GM18511 (cell line): ENCODE data around the gene CNTN3.

Experiments used
- ATAC-seq: cut with Tn5 transposase; IDR thresholded peaks from one replicate; pipeline ENCODE4 v1.9.1; 2021; ENCODE audit warnings: mild to moderate bottlenecking, moderate library complexity; ENCODE audit not compliant: unreplicated experiment

Gene CNTN3

DNA sequence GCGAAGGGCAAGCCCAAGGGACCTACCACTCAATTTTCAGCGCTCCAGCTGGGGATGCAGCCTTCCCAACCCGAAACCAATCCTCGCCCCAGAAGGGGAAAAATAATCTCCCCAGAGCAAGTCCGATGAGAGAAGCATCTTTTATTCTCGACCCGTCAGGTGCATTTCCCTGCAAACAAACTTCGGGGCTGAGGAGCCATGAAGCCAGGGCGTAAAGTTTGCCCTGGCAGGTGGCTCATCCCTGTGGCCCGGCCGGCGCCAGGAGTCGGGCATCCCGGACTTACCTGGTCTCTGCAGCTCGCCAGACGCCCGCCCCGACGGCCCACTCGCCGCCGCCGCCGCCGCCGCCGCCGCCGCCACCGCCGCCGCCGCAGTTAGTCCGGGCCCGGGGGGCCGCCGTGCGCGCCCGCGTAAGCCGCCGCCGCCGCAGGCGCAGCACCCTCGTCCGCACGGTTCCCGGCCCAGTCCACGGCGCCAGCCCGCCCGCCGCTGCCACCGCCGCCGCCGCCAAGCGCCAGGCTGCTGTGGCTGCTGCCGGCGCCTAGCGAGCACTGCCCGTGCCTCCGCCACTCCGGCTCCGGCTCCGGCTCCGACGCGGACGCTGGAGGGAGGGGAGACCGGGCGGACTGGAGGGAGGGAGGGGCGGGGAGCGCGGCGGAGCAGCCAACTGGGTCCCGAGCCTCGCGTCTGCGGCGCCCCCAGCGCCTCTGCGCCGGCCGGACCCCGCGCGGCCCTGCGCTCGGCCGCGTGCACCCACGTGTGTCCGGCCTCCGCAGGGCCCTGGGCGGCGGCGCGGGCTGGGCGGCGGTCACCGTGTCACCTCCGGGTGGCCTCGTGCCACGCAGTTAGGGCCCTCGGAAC is at the start of gene CNTN3:
TSS of gene CNTN3 (minus strand) at position 553 of the 861 bp plus-strand sequence. CDS start 93,547 bp downstream, outside the sequence.
- ATAC-seq: no peak

- ATAC-seq: no peak
Measured at GRCh38 chr3:74663178-74663577, 48.7 kb upstream of the CNTN3 start.

DNA sequence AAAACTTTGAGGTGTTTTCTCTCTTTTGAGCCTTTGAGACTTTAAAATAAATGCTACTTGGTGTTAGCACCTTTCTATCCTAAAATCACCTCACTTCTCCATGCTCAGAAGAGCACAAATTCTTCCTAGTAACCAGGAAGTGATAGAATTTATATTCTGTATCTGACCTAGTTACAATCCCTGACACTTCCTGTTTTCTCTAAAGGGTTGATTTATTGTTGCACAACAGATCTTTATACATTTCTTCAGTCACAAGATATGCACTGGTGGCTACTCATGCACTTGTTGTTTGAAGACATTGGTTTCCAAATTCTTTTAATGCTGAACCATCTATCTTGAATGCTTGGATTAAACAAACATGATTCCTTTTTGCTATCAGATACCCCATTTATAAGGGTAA is 47.2 kb upstream of the CNTN3 start:
- ATAC-seq: no peak

- ATAC-seq: no peak
Measured at GRCh38 chr3:74651885-74652284, 37.4 kb upstream of the CNTN3 start.

DNA sequence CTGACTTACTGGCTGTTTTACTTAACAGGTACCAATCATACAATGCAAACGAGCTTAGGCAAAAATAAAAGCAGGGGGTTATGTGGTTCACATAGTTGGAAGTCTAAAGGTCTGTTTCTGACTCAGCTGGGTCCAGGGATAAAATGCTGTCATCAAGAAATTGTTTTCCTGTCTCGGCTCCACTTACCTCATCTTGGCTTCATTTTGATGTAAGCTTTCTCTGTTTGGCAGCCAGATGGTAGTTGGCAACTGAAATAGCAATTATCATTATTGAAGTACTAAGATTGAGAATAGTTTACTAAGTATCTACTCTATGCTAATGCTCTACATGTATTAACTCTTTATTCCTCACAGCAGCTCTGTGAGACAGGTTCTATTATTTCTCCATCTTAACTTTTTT is 36.8 kb upstream of the CNTN3 start:
- no peak for ATAC-seq

- ATAC-seq: no peak
Measured at GRCh38 chr3:74648107-74648506, 33.6 kb upstream of the CNTN3 start.

DNA sequence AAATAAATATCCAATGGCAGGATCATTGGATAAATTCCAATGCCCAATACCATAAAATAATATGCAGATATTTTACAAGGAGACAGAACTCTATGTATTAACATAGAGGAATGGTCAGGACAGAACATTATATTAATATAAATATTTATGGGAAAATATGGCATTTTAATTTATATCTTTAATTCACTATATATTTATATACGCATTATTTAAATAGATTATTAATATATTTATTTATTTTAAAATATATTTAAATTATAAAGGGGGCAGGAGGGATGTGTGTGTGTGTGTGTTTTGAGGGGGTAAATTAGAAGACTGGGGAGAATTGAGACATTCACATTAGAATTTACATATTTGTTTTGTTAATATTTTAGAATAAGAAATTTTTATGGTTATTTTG is 31.6 kb upstream of the CNTN3 start:
- ATAC-seq: no peak

DNA sequence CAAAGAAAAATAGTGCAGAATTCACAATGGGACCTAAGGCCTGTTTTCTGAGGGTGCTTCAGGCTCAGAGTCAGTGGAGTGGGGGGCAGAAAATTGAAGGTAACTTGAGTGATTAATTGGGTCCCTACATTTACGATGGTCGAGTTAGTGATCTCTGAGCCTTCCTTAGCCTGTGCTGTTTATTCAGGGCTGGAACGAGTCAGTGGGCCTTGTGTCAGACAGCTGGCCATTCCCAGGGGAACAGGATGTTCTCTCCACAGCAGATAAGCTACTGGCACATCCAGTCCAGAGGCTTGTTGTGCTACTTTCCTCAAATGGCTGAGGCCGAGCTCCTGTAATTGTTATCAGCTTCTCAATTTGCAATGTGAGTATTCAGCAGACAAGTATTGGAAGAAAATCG is 29.2 kb upstream of the CNTN3 start:
- no peak for ATAC-seq

GRCh38 chr3:74642876-74643275 is 28.4 kb upstream of the CNTN3 start:
- ATAC-seq: no peak

GRCh38 chr3:74640211-74640610 is 25.8 kb upstream of the CNTN3 start:
- no peak for ATAC-seq

DNA sequence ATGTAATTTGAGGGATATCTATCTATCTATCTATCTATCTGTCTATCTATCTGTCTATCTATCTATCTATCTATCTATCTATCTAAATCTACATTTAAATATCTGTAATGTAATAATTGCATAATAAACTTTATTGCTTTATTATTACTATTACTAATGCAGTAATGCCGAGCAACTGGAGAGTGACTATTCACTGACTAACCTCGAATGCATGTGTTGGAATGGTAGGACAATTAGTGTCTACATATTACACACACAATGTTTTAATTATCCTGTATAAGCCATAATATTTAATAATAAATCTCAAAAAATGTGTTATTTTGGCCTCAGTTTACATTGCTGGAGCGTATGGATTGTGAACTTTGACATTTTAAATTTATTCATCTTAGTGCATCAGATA is 25.2 kb upstream of the CNTN3 start:
- ATAC-seq: no peak

DNA sequence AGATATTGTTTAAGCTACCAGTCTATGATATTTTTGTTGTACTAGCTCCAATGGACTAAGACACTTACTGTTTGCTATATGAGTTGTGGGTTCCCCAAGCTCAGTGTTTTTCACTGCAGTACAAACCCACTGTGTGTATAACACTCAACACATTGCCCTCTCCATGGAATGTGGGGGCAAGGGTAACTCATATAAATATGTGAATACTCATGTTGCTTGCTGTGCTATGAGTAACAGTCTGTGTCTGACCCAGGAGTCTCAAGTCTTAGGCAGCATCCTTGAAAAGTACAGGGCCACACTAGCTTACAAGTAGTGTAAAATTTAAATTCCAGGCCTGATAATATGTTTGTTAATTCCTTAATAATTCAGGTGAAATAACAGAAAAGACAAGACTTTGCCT is 22.5 kb upstream of the CNTN3 start:
- ATAC-seq: no peak

DNA sequence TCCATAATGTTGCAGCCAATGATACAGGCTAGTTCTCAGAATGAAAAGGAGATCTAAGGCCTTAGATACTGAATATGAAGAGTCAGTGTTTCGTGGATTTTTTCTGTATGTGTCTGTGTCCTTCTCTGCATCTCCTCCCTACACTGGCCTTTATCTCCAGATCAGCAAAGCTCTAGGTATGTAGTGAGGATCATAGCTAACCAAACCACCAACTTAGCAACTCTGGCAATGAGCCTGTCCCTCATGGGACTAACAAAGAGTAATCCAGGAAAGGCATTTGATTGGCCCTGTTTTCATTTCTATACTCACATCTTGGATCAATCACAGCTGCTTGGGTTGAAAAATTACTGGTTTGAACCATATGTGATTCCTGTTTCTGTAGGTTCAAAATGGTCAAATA is 18.6 kb upstream of the CNTN3 start:
- no peak for ATAC-seq

DNA sequence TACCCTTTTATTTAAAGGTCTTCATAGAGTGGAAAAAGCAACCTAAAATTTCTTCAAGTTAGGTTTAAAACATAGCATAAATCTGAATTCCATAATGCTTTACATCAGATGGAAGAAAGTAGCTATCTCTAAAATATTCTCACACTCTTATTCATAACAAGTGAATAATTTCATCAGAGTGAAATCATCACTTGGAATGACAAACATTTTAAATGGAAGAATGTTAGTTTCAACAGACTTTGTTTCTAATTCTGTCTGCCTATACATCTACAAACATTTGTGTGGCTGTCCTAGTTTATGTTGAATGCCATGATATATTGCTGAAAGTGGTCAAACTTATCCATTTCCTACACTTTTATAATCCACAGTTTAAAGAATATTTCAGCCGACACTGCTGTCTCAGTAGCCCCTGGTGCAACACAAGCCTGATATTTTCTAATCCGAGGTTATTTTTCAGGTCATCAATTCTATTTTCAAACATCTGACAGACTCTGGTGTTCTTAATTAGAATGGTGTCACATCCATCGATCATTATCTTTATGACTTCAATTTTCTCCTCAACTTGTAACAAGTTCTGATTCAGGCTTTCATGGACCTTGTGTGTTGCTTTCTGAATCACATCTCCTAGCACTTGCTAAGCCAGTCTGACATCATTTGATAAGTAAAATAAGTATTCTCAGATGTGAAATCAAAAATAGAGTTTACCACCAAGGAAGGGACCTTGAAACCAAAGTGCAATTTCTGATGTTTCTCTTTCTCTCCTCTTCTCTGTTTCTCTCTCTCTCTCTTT is 17.1 kb upstream of the CNTN3 start:
- ATAC-seq: no peak

- no peak for ATAC-seq
Measured at GRCh38 chr3:74630602-74631001, 16.1 kb upstream of the CNTN3 start.

DNA sequence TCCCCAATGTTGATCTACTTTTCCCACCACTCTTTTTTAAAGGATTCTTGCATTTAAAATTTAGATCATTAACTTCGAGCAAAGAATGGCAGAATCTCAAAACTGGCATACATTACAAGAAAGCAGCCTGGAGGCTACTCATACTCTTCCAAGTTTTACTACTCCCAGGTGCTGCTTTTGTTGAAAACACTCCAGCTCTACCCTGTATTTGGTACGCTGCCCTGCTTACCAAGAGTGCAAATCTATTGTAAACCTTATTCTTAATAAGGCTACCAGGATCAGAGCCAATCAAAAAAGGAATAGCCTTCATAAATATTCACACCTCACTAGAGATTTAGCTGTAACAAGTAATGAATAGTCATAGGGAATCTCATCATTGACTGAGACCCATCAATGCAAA is 11.6 kb upstream of the CNTN3 start:
- no peak for ATAC-seq

GRCh38 chr3:74624301-74624700 is 9.8 kb upstream of the CNTN3 start:
- no peak for ATAC-seq

GRCh38 chr3:74623261-74623836 is 8.9 kb upstream of the CNTN3 start:
- no peak for ATAC-seq

GRCh38 chr3:74621581-74621980 is 7.1 kb upstream of the CNTN3 start:
- no peak for ATAC-seq

- ATAC-seq: no peak
Measured at GRCh38 chr3:74617776-74618175, 3.3 kb upstream of the CNTN3 start.

DNA sequence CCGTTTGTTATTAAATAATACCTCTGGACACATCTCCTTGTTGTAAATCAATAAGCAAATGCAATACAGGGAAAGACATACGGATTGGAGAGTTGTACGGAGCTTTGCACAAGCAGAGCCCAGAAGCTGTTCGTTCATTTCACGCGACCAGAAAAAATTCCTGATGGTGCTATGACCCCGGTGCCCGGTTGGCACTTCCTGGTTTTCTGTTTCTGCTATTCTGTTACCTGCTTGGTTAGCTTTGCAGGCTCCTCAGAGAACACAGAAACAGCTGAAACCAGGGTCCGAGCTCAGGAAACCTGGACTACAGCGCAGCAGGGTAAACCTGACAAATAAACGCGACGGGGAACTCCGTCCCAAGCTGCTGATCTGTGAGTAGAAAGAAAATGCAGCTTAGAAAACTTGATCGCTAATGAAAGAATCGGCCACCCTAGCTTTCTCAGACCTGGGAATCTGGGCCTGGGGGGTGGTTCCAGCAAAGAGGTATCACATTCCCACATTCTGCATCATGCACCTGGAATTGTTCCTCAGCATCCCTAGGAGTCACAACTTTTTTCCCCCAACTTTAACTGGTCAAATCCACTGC is 845 bp downstream of the CNTN3 start:
- no peak for ATAC-seq
